ENCODE results near the gene TMEM109.

Gene TMEM109, protein sequence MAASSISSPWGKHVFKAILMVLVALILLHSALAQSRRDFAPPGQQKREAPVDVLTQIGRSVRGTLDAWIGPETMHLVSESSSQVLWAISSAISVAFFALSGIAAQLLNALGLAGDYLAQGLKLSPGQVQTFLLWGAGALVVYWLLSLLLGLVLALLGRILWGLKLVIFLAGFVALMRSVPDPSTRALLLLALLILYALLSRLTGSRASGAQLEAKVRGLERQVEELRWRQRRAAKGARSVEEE

GRCh38 chr11:60913793-60914632 lies at the start of gene TMEM109:
Gene TMEM109, plus strand, starts transcription at chr11:60914158. Its CDS starts 5,536 bp downstream, at chr11:60919694.
- FAIRE-seq (no peak), DNase-seq (ENCODE audit: low spot score) (peak; percentile 66)

GRCh38 chr11:60864856-60865513 lies 49.0 kb upstream of the TMEM109 start:
- no peak for DNase-seq (ENCODE audit: low spot score)
- FAIRE-seq = no peak

DNA sequence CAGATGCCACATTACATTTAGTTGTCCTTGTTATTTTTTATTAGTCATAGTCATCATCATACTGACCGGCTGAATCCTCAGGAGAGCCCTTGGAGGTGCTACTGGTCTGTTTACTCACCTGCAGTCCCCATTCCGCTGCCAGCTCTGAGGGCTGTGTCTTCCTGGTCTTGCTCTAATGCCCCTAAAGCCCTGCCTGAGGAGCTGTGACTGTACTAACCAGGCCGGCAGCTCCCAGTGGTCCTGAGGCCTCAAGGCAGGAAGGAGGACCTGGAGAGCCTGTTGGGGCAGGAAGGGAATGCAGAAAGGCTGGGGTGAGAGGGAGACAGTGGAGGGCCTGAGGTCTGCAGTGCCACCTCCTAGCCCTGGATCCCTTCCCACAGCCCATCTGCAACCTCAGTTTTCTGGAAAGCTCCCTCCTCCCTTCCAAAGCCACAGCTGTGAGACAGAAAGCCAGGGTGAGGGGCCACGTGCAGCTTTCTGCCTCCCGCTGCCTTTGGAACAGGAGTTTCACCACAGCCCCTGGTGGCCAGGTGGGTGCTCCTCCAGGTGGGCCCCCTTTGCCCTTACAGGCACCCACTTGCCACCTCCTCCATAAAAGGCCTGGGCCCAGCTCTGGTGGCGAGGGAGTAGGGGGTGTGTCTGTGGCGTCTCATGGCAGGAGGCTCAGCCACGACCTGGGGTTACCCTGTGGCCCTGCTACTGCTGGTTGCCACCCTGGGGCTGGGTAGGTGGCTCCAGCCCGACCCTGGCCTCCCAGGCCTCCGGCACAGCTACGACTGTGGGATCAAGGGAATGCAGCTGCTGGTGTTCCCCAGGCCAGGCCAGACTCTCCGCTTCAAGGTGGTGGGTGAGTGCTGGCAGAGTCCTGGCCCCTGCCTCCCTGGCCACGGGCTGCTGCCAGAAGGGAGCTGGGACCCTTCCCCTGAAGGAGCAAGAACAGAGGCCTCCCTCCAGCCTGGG lies 46.8 kb upstream of the TMEM109 start, which contains the start of gene ZP1:
Gene ZP1 (plus strand): TSS at position 632 of the 960 bp plus-strand sequence. CDS start 20 bp downstream, at position 652.
- no peak for FAIRE-seq
- no peak for DNase-seq (ENCODE audit: low spot score)

GRCh38 chr11:60867871-60868681 lies 45.9 kb upstream of the TMEM109 start:
- DNase-seq (ENCODE audit: low spot score) = no peak
- no peak for FAIRE-seq

- no peak for FAIRE-seq
- DNase-seq (ENCODE audit: low spot score) = no peak
These were observed 45.1 kb upstream of the TMEM109 start for GRCh38 chr11:60868682-60869450.

DNA sequence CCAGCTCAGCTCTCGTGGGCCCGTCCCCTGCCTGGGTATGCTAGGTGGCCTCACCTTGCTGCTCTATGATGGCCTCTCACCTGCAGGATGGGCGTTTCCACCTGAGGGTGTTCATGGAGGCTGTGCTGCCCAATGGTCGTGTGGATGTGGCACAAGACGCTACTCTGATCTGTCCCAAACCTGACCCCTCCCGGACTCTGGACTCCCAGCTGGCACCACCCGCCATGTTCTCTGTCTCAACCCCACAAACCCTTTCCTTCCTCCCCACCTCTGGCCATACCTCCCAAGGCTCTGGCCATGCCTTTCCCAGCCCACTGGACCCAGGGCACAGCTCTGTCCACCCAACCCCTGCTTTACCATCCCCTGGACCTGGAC lies 44.5 kb upstream of the TMEM109 start:
- DNase-seq (ENCODE audit: low spot score) (no peak), FAIRE-seq (no peak)

- FAIRE-seq (no peak), DNase-seq (ENCODE audit: low spot score) (no peak)
These were observed 43.7 kb upstream of the TMEM109 start for GRCh38 chr11:60870276-60870675.

GRCh38 chr11:60870733-60871377 lies 43.1 kb upstream of the TMEM109 start:
- no peak for FAIRE-seq
- DNase-seq (ENCODE audit: low spot score) = no peak

GRCh38 chr11:60871378-60872061 lies 42.4 kb upstream of the TMEM109 start:
- FAIRE-seq (no peak), DNase-seq (ENCODE audit: low spot score) (no peak)

- FAIRE-seq (no peak), DNase-seq (ENCODE audit: low spot score) (peak; percentile 33)
These were observed 41.6 kb upstream of the TMEM109 start for GRCh38 chr11:60872124-60872960.

GRCh38 chr11:60872961-60873524 lies 40.9 kb upstream of the TMEM109 start:
- DNase-seq (ENCODE audit: low spot score) (peak; percentile 85), FAIRE-seq (peak; percentile 77)

GRCh38 chr11:60873533-60873932 lies 40.4 kb upstream of the TMEM109 start:
- FAIRE-seq (no peak), DNase-seq (ENCODE audit: low spot score) (no peak)

GRCh38 chr11:60874421-60875365 lies 39.3 kb upstream of the TMEM109 start:
- no peak for FAIRE-seq

DNA sequence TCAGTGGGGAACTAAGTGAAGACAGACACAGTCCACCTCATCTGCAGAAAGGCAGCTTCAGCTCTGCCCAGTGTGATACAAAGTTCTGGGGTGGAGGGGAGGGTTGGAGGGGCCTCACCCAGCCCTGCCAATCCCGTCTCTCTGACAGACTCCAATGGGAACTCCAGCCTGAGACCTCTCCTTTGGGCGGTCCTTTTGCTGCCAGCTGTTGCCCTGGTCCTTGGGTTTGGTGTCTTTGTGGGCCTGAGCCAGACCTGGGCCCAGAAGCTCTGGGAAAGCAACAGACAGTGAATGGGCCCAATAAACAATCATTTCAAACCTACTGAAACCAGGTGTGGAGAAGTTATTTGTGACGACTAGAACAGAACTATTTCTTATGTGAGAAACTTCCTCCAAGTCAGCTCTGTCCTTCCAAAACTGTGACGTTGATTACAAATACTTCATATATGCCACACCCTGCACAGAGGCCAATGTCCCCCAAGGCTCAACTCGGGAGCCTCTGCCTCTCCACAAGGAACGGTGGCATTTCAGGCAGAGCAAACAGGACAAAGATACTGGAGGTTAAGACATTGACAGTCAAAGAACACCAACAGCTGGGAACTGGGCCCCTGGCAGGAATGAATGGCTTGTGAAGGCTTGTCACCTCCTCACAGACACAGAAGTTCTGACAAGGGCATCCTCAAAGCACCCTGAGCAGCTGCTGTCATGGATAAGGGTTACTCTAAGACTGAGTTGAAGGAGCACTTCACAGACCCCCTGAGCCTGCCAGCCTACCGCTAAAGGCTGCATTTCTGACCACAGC lies 38.4 kb upstream of the TMEM109 start:
- no peak for FAIRE-seq
- DNase-seq (ENCODE audit: low spot score) = no peak

More at GRCh38 chr11:60874421-60875365, 39.3 kb upstream of the TMEM109 start:
- DNase-seq (ENCODE audit: low spot score) = no peak

DNA sequence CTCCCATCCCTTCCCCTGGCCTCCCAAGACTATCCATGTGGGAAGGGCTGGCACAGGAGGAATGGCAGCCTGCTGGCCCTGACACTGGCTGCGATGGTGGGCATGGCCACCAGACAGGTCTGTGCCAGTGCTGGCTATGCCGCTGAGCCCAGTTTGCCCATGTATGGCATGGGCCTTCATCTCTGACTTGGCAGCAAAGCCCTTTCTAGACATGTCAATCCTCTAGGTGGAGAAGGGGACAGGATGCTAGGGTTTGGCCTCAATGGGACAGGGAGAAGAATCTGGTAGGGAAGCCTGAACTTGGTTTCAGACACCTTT lies 37.8 kb upstream of the TMEM109 start:
- FAIRE-seq (no peak), DNase-seq (ENCODE audit: low spot score) (no peak)

Measured in RCC 7860 (cell line).